ENCODE results near the gene SCAF1.
"Not testable (repeated sequence)": the region's sequence is repeated elsewhere in the genome, so short reads cannot be mapped to it uniquely, and the experiment has no call there.

The SCAF1 gene

DNA sequence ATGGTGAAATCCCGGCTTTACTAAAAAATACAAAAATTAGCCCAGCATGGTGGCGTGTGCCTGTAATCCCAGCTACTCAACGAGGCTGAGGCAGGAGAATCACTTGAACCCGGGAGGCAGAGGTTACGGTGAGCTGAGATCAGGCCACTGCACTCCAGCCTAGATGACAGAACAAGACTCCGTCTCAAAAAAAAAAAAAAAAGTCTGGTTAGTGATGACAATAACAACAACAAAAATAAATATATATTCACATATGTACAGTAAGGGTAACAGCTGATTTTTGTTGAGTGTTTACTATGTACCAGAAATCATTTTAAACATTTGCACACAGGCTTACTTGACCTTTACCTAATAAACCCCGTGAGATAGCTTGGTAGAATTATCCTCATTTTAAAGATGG is 25.1 kb upstream of the SCAF1 start:
- no peak for DNase-seq

DNA sequence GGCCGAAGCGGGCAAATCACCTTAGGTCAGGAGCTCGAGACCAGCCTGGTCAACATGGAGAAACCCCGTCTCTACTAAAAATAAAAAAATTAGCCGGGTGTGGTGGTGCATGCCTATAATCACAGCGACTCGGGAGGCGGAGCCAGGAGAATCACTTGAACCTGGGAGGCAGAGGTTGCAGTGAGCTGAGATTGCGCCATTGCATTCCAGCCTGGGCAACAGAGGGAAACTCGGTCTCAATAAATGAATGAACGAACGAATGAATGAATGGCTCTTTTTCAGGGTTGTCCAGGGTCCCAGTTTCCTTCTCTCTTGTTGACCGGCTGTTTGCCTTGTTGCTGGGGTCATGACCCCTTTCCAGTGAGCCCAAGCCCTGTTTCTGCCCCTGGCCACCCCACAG is 24.1 kb upstream of the SCAF1 start:
- DNase-seq: not testable (repeated sequence)

DNA sequence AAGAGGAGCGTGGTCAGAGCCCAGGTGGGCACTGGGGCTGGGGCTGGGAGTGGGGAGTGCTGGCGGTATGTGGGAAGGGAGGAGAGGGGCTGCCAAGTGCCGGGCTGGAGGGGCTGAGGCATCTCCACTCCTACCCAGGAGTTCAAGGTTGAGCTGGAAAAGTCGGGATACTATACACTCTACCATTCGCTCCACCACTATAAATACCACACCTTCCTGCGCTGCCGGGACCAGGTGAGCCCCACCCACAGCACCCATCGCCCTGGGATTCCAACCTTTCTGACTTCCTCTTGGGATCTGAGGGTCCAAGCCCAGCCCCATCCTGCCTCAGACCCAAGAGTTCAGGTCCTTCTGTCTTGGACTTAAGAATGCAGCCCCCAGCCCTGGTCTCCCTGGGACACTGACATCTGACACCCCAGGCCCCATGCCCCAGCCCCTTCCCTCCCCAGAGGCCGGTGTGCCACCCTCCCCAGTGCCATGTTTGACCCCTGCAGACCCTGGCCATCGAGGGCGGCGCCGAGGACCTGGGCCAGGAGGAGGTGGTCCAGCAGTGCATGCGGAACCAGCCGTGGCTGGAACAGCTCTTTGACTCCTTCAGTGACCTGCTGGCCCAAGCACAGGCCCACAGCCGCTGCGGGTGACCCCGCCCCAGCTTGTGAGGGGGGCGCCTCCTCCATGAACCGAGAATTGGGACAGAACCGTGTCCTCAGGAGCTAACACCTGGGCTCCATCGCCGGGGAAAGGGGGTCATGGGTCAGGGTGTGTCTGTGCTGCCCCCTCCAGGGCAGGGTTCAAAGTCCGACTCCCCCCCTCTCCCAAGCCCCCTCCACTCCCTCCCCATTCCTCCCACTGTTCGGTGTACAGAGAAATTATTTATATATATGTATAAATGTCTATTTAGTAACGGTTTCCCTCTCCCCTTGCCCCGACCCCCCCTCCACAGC is 16.8 kb upstream of the SCAF1 start:
- no peak for DNase-seq

- no peak for DNase-seq
Observed at GRCh38 chr19:49626226-49626625, 15.8 kb upstream of the SCAF1 start.

GRCh38 chr19:49629659-49630058 is 12.3 kb upstream of the SCAF1 start:
- DNase-seq: no peak

- no peak for DNase-seq
Observed at GRCh38 chr19:49631014-49631588, 10.9 kb upstream of the SCAF1 start.

DNA sequence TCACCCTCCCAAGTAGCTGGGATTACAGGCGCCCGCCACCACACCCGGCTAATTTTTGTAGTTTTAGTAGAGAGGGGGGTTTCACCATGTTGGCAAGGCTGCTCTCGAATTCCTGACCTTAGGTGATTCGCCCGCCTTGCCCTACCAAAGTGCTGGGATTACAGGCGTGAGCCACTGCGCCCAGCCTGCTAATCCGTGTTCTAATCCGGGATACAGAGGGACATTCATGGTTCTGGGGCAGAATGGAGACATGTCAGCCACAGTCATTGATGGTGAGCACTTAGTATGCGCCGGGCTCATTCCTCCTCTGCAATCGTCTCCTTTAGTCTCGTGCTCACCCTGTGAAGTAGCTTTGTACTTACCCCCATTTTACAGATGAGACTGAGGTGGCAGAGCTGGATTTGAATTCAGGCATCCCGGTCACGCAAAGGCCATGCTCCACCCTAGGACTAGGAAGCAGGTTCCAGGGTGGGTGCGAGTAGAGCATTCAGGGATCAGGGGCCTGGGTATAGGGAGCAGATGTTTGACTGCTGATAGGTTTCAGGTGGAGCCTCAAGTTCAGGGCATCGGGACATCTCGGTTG is 10.3 kb upstream of the SCAF1 start:
- DNase-seq: no peak

DNA sequence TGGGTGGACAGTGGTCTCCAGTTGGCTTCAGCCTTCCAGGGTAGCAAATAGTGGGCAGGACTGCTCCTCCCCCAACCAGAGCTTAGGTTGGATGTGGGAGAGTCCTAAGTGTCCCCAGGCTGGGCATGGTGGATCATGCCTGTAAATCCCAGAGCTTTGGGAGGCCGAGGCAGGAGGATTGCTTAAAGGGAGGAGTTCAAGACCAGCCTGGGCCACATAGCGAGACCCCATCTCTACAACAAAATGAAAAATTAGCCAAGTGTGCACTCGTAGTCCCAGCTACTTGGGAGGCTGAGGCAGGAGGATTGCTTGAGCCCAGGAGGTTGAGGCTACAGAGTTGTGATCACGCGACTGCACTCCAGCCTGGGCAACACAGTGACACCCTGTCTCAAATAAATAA is 9.4 kb upstream of the SCAF1 start:
- no peak for DNase-seq

DNA sequence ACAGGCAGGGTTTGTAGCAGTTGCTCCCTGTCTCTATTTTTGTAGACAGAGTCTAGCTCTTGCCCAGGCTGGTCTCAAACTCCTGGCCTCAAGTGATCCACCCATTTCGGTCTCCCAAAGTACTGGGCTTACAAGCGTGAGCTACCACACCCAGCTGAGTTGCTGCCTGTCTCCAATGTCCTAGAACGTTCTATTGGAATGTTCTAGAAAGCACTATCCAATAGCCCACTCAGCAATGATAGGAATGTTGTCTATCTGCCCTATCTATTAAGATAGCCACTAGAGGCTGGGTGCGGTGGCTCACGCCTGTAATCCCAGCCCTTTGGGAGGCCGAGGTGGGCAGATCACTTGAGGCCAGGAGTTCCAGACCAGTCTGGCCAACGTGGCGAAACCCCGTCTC is 8.7 kb upstream of the SCAF1 start:
- DNase-seq: not testable (repeated sequence)

- DNase-seq: no peak
Observed at GRCh38 chr19:49635530-49636232, 6.3 kb upstream of the SCAF1 start.

GRCh38 chr19:49636233-49636932 is 5.6 kb upstream of the SCAF1 start:
- no peak for DNase-seq

GRCh38 chr19:49637821-49638738 is 3.9 kb upstream of the SCAF1 start:
- no peak for DNase-seq

DNA sequence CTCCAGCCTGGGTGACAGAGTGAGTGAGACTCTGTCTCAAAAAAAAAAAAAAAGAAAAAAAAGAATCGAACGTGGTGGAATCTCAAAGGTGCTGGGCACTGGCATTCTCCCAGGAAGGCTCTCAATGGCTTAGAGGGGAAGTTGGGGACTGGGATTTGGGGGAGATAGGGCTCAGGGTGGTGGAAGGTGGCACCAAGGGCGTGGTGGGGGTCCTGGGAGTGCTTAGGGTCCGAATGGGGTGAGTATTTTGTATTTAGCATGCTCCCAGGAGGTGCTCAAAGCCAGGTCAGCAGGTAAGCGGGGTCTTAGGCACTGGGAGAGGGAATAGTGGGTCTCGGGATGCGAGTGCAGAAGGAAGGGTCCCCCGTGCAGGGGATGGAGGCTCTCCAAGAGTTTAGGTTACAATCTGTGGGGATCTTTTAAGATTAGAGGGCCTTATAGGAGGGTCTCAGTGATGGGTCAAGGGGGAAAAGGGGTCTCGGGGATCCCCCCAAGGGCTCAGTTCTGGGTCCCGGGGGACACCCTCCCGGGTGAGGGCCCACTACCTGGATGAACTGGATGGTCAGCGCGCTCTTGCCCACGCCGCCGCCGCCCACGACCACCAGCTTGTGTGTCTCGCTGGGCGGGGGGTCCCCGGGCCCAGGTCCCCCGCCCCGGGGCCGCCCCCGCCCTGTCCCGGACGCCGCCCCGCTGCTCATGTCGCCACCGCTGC is 2.5 kb upstream of the SCAF1 start:
- no peak for DNase-seq

- peak; percentile 97 for DNase-seq
Observed at GRCh38 chr19:49640113-49640898, 1.7 kb upstream of the SCAF1 start, which contains the start of gene RRAS. RRAS (minus strand) TSS chr19:49640143; CDS start chr19:49640098, 45 bp downstream.

GRCh38 chr19:49642492-49643035 is 555 bp downstream of the SCAF1 start:
- no peak for DNase-seq

DNA sequence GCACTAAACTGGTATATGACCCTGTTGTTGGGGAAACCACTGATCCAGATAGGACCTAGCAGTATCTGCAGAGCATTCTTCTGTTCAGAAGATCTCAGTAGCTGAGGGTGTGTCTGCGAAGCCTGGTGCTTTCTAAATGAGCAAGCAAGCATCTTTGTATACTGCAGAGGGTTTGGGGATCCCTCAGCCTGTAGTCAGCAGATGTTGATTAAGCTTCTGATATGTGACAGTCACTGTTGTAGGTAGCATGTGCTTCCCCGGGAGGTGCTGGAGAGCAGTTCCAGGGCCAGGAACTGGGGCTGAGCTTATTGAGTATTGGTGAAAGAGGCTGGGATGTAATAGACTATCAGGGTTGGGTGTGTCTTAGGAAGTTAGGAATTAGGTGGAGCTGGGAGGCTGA is 1.5 kb downstream of the SCAF1 start:
- no peak for DNase-seq

GRCh38 chr19:49645592-49645991 is 3.6 kb downstream of the SCAF1 start:
- no peak for DNase-seq

DNA sequence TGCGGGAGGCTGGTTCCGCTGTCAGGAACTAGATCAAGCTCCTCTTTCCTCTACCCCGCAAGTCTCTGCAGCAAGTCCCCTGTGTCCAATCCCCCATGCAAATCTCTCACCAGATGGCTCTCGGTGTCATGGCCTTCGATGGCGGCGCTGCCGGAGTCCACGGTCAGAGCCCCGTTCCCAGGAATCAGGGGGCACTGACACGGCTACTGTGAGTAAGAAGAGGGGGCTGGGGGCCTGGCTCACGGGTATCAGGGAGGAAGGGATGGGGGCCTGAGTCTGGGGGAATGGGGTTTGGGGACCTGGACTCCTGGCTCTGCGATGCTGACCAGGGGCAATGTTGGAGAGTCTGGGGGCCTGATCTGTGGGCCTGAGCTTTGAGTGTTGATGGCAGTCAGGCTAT is 4.0 kb downstream of the SCAF1 start:
- DNase-seq: no peak

DNA sequence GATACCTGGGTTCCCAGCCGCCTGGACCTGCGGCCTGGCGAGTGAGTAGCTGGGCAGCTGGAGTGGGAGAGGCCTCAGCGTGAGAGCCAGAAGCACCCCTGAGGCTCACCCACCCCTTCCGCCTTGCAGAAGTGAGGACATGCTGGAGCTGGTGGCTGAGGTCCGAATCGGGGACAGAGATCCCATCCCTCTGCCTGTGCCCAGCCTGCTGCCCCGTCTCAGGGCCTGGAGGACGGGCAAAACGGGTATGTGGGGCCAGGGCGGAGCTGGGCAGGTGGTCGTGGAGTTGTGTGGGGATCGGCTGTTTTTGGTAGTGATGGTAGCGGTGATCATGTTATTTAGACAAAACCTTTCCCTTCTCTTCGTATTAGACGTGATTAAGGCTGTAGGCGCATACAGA is 4.6 kb downstream of the SCAF1 start:
- no peak for DNase-seq
